NCI-H1105 (cell line): Measurements from ENCODE around the gene KRTAP4-4.
"Not testable (repeated sequence)": the region's sequence is repeated elsewhere in the genome, so short reads cannot be mapped to it uniquely, and the experiment has no call there.

Experiments
- DNase-seq: peaks from one replicate; lab custom pipeline; 2025; lab: John Stamatoyannopoulos, UW

Gene KRTAP4-4

GRCh38 chr17:41148971-41149651 lies 11.4 kb downstream of the KRTAP4-4 start:
- DNase-seq, result not testable (repeated sequence)

- DNase-seq, result no peak
These were observed 12.9 kb downstream of the KRTAP4-4 start for GRCh38 chr17:41147531-41148204.

GRCh38 chr17:41145261-41145660 lies 15.3 kb downstream of the KRTAP4-4 start:
- no peak for DNase-seq

GRCh38 chr17:41144846-41145245 lies 15.7 kb downstream of the KRTAP4-4 start:
- no peak for DNase-seq

- no peak for DNase-seq
These were observed 19.2 kb downstream of the KRTAP4-4 start for GRCh38 chr17:41141361-41141760.

- no peak for DNase-seq
These were observed 20.0 kb downstream of the KRTAP4-4 start, which contains the start of gene KRTAP4-6 for GRCh38 chr17:41140360-41141131. TSS of gene KRTAP4-6 (minus strand) at chr17:41140544. CDS start at chr17:41140487, 57 bp downstream.

- not testable (repeated sequence) for DNase-seq
These were observed 20.7 kb downstream of the KRTAP4-4 start for GRCh38 chr17:41139865-41140264.

GRCh38 chr17:41133880-41134735 lies 26.4 kb downstream of the KRTAP4-4 start:
- DNase-seq, result no peak

- DNase-seq, result no peak
These were observed 28.6 kb downstream of the KRTAP4-4 start for GRCh38 chr17:41131979-41132378.

- no peak for DNase-seq
These were observed 33.2 kb downstream of the KRTAP4-4 start for GRCh38 chr17:41127371-41127770.

GRCh38 chr17:41126412-41126811 lies 34.1 kb downstream of the KRTAP4-4 start:
- DNase-seq, result no peak

GRCh38 chr17:41125064-41125463 lies 35.5 kb downstream of the KRTAP4-4 start:
- no peak for DNase-seq

- DNase-seq, result not testable (repeated sequence)
These were observed 36.6 kb downstream of the KRTAP4-4 start, which contains the start of gene KRTAP4-12 for GRCh38 chr17:41123991-41124371. TSS of gene KRTAP4-12 (minus strand) at chr17:41124182. CDS start at chr17:41124122, 60 bp downstream.

- not testable (repeated sequence) for DNase-seq
These were observed 37.1 kb downstream of the KRTAP4-4 start for GRCh38 chr17:41123292-41123990.

- DNase-seq, result no peak
These were observed 38.8 kb downstream of the KRTAP4-4 start for GRCh38 chr17:41121742-41122141.

GRCh38 chr17:41119696-41120690 lies 40.6 kb downstream of the KRTAP4-4 start:
- not testable (repeated sequence) for DNase-seq

- no peak for DNase-seq
These were observed 41.8 kb downstream of the KRTAP4-4 start for GRCh38 chr17:41118721-41119120.

- not testable (repeated sequence) for DNase-seq
These were observed 42.6 kb downstream of the KRTAP4-4 start, which contains the start of gene KRTAP4-11 for GRCh38 chr17:41117846-41118386. TSS of gene KRTAP4-11 (minus strand) at chr17:41118373. CDS start at chr17:41118315, 58 bp downstream.

- DNase-seq, result no peak
These were observed 44.3 kb downstream of the KRTAP4-4 start for GRCh38 chr17:41116297-41116696.
